Right atrium auricular region (tissue), 2 donors: Measurements from ENCODE around the gene PPP1R2B. TPM values are rescaled to one million over a fixed set of nuclear protein-coding genes. Genes with fewer than 3 reads are reported as not detected.

Source experiments
- DNase-seq: peaks from one replicate; pipeline ENCODE4 v3.0.0-alpha.2; 2019; ENCODE audit warnings: low spot score
- H3K27ac ChIP-seq, 2 donors: fragments of 200-600 bp; sonication (generic); 1 replicate in 1 of 2; 2 replicates in 1 of 2; pipeline ENCODE4 v1.5.1; 2016 to 2019
- H3K27me3 ChIP-seq, 2 donors: fragments of 200-600 bp; sonication (generic); one replicate each; pipeline versions ENCODE4 v1.5.1 to v1.6.0; 2017 to 2019
- H3K36me3 ChIP-seq: fragments of 200-600 bp; sonication (generic); one replicate; pipeline ENCODE4 v1.5.1; 2016
- H3K4me1 ChIP-seq, 2 donors: fragments of 200-600 bp; sonication (generic); one replicate each; pipeline versions ENCODE4 v1.5.1 to v1.6.0; 2017 to 2019
- H3K4me3 ChIP-seq, 2 donors: fragments of 200-600 bp; sonication (generic); 1 replicate in 1 of 2; 2 replicates in 1 of 2; pipeline ENCODE4 v1.5.1; 2017 to 2019; ENCODE audit warnings: mild to moderate bottlenecking in 1 of 2, moderate library complexity in 1 of 2
- H3K9me3 ChIP-seq, 2 donors: fragments of 200-600 bp; sonication (generic); one replicate each; pipeline ENCODE4 v1.5.1; 2019
- total RNA-seq, 2 donors: library from RNA; depleted of rRNA; stranded (reverse); fragments of >200 nt; gene quantifications; one replicate each; pipeline ENCODE4 v1.1.0, GENCODE V29; 2016
- TF ChIP-seq, protein P1 (sequence below), 2 donors: fragments of 200-600 bp; sonication (generic); IDR thresholded peaks; one replicate each; pipeline ENCODE4 v1.5.1; 2019; ENCODE audit warnings: antibody characterized with exemption in 2 of 2

PPP1R2B gene
- total RNA-seq, 2 donors from 2014 or later = not detected

DNA sequence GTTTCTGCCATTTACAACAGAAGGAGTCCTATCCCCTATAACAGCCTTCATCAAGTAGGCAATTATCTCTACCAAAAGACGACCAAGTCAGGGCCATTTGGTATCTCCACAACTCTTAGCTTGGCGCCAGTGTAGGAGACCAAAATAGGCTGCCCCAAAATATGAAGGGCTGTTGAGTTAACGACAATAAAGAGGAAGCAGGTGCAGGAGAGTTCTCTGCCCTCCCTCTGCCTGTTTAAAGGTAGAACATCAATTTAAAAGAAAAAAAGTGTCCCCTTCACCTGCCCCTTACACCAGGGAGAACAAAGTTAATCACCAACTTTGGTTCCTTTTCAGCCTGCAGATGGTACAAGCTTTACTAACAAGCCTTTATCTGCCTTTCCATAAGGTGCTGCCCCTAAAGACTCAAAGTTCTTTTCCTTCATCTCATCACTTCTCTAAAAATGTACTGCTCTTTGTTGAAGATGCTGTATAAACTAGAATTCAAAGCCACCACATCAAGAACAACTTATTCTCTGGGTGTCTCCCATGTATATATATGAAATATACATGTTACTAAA, 33.3 kb downstream of the PPP1R2B start:
- Histone ChIP-seq H3K36me3 (no peaks in the 10 kb centered on the region), H3K27me3 (no peaks in the 10 kb centered on the region), H3K27ac (no peak overlapping the region), H3K4me3 (no peak overlapping the region), H3K9me3 (no peaks in the 10 kb centered on the region), H3K4me1 (no peaks in the 10 kb centered on the region)
- no peak for DNase-seq
- TF ChIP-seq, protein P1, sequence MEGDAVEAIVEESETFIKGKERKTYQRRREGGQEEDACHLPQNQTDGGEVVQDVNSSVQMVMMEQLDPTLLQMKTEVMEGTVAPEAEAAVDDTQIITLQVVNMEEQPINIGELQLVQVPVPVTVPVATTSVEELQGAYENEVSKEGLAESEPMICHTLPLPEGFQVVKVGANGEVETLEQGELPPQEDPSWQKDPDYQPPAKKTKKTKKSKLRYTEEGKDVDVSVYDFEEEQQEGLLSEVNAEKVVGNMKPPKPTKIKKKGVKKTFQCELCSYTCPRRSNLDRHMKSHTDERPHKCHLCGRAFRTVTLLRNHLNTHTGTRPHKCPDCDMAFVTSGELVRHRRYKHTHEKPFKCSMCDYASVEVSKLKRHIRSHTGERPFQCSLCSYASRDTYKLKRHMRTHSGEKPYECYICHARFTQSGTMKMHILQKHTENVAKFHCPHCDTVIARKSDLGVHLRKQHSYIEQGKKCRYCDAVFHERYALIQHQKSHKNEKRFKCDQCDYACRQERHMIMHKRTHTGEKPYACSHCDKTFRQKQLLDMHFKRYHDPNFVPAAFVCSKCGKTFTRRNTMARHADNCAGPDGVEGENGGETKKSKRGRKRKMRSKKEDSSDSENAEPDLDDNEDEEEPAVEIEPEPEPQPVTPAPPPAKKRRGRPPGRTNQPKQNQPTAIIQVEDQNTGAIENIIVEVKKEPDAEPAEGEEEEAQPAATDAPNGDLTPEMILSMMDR (IDR thresholded peaks at IDR 0.05) = no peak

DNA sequence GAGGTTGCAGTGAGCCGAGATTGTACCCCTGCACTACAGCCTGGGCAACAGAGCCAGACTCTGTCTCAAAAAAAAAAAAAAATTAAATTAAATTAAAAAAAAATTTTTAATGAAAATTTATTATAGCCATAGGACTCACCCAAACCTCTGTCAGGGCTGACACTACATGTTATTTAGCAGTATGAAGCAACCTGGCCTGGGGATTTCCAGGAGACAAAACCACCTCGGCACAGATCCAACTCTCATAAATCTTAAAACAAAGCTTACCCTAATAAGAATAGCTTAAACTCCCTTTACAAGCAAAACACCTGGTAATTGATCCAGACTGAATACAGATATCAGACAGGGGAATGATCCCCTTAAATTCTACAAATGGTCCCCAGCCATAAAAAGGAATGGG, 38.4 kb downstream of the PPP1R2B start:
- Histone ChIP-seq H3K9me3 (no peaks in the 10 kb centered on the region), H3K4me1 (no peaks in the 10 kb centered on the region), H3K27ac (no peak overlapping the region), H3K27me3 (no peaks in the 10 kb centered on the region), H3K4me3 (no peak overlapping the region), H3K36me3 (no peaks in the 10 kb centered on the region)
- TF ChIP-seq, protein P1 (IDR thresholded peaks at IDR 0.05) = no peak
- DNase-seq = no peak

DNA sequence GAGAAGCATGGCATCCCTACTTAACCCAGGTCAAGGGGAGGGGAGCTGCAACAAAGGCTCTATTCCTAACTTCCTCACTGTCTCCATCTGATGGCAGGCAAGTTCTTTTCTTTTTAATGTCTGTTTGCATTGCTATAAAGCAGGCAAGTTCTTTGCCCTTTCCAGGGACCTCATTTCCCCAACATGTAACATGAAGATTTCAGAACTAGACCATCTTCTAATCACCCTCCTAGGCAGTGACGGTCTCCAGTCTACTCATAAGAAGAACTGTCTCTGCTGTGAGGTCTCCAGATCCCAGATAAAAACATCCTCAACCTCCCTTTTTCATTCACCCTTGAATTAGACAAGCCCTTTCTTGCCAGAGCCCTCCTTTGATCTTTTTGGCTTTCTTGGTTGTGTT, 42.1 kb downstream of the PPP1R2B start:
- TF ChIP-seq, protein P1 (IDR thresholded peaks at IDR 0.05) = no peak
- Histone ChIP-seq H3K36me3 (no peaks in the 10 kb centered on the region), H3K4me3 (no peak overlapping the region), H3K9me3 (no peaks in the 10 kb centered on the region), H3K27ac (no peak overlapping the region), H3K27me3 (no peaks in the 10 kb centered on the region), H3K4me1 (no peaks in the 10 kb centered on the region)
- no peak for DNase-seq

DNA sequence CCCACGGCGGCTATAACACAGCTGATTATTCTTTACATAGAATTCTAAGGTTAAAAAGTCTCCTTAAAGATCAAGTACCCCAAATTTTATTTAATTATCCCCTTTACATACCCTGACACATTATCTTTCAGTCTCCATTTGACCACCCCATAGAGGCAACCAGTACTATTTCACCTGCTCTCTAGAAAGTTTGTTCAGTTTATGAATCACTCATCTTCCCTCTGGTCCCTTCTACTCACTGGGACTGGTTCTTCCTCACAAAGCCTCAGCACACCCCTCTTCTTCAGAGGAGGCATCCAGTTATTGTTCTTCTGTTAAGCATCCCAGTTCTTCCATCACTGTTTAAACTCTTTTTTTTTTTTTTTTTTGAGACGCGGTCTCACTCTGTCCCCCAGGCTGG, 42.8 kb downstream of the PPP1R2B start:
- no peak for DNase-seq
- Histone ChIP-seq H3K4me1 (no peaks in the 10 kb centered on the region), H3K27me3 (no peaks in the 10 kb centered on the region), H3K36me3 (no peaks in the 10 kb centered on the region), H3K27ac (no peak overlapping the region), H3K4me3 (no peak overlapping the region), H3K9me3 (no peaks in the 10 kb centered on the region)
- TF ChIP-seq, protein P1 (IDR thresholded peaks at IDR 0.05) = no peak

DNA sequence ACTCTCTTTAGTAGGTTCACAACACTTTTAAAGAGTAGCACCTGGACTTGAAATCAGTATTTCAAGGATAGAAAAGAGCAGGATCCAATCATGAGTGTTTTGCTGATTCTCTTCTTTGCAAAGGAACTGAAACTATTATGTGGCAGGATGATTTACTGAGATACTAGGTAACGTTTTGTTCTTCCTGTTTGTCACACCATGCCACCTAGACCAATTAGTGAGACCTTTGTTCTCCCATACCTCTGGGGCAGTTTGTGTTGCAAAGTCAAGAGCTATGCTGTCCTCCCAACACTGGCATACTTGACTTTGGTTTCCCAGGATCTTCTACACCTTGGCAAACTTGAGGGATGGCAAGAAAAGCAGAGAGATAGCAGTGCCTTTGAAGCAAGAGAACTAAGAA, 43.4 kb downstream of the PPP1R2B start:
- Histone ChIP-seq H3K4me1 (no peaks in the 10 kb centered on the region), H3K27ac (no peak overlapping the region), H3K27me3 (no peaks in the 10 kb centered on the region), H3K4me3 (no peak overlapping the region), H3K9me3 (no peaks in the 10 kb centered on the region), H3K36me3 (no peaks in the 10 kb centered on the region)
- TF ChIP-seq, protein P1 (IDR thresholded peaks at IDR 0.05) = no peak
- DNase-seq = no peak

DNA sequence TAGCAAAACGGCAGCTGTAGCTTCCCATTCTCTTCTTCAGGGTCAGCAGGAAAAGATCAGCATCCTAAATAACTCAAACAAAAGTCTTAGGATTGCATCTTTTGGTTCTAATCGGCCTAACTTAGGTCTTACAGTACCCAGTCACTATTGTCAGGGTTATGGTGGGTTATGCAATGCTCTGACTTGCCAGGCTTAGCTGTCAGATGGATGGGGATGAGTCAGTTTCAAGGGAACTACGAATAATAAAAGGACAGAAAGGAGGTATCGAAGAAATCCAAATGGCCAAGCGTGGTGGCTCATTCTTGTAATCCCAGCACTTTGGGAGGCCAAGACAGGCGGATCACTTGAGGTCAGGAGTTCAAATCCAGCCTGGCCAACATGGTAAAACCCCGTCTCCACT, 46.5 kb downstream of the PPP1R2B start:
- no peaks in the 10 kb centered on the region for H3K9me3 ChIP-seq
- DNase-seq = no peak
- TF ChIP-seq, protein P1 (IDR thresholded peaks at IDR 0.05) = no peak
- no peaks in the 10 kb centered on the region for H3K36me3 ChIP-seq
- H3K4me1 ChIP-seq = no peaks in the 10 kb centered on the region
- H3K27me3 ChIP-seq = no peaks in the 10 kb centered on the region
- H3K27ac ChIP-seq = no peak overlapping the region
- no peak overlapping the region for H3K4me3 ChIP-seq
